Erythroblast (primary cell): ENCODE measurements around the gene TSPAN6.

Experiments used
- DNase-seq, 2 experiments: peaks; one replicate each; lab custom pipeline; 2025; lab: John Stamatoyannopoulos, UW
- GATA1 ChIP-seq: IDR thresholded peaks from 2 replicates; pipeline ENCODE4 v1.6.1; 2011; ENCODE audit warnings: low read depth, mild to moderate bottlenecking, control low read depth, low read length, moderate library complexity
- POLR2A ChIP-seq: IDR thresholded peaks from 2 replicates; pipeline ENCODE4 v1.6.1; 2011; ENCODE audit warnings: mild to moderate bottlenecking, low read length

Gene TSPAN6

GRCh38 chrX:100587861-100588260 lies 48.7 kb downstream of the TSPAN6 start:
- no peak for DNase-seq
- TF ChIP-seq POLR2A (no peak), GATA1 (no peak)

GRCh38 chrX:100586747-100587146 lies 49.9 kb downstream of the TSPAN6 start:
- TF ChIP-seq POLR2A (no peak), GATA1 (no peak)
- DNase-seq = no peak

GRCh38 chrX:100584611-100585010 lies 52.0 kb downstream of the TSPAN6 start, which contains the start of gene TNMD:
Gene TNMD (plus strand): TSS chrX:100584936. CDS start chrX:100585019, 83 bp downstream.
- DNase-seq = no peak
- TF ChIP-seq POLR2A = no peak
- no peak for TF ChIP-seq GATA1
